CD14-positive monocyte (primary cell): ENCODE measurements around the gene BMPER. TPM values are rescaled to one million over a fixed set of nuclear protein-coding genes. Genes with fewer than 3 reads are reported as not detected.

Source experiments
- DNase-seq, 3 donors: peaks; one replicate each; pipeline ENCODE4 v3.0.0-alpha.2; 2011 to 2022
- H2AFZ ChIP-seq: 2 replicates; pipeline ENCODE4 v1.6.0; 2012; ENCODE audit warnings: mild to moderate bottlenecking, low read depth, low read length, inconsistent platforms; ENCODE audit not compliant: insufficient read depth, poor library complexity, severe bottlenecking
- H3K27ac ChIP-seq, 2 donors: 1 replicate in 1 of 2; 2 replicates in 1 of 2; pipeline ENCODE4 v1.5.1; 2012 to 2013; ENCODE audit warnings: low read length in 2 of 2, control low read depth in 1 of 2, inconsistent platforms in 1 of 2, low read depth in 1 of 2, mild to moderate bottlenecking in 1 of 2
- H3K27me3 ChIP-seq, 2 donors: one replicate each; pipeline versions ENCODE4 v1.6.0 to v1.6.1; 2011 to 2013; ENCODE audit warnings: low read length in 2 of 2; ENCODE audit not compliant: control insufficient read depth in 2 of 2, insufficient read depth in 2 of 2
- H3K36me3 ChIP-seq, 2 donors: replicated peaks in 1 of 2; 1 replicate in 1 of 2; 2 replicates in 1 of 2; pipeline versions ENCODE4 v1.5.1 to v1.6.1; 2012 to 2013; ENCODE audit warnings: low read length in 2 of 2, control low read depth in 1 of 2, inconsistent platforms in 1 of 2, mild to moderate bottlenecking in 1 of 2; ENCODE audit not compliant: insufficient read depth in 2 of 2, control insufficient read depth in 1 of 2
- H3K4me1 ChIP-seq, 2 donors: 1 replicate in 1 of 2; 2 replicates in 1 of 2; pipeline versions ENCODE4 v1.5.1 to v1.6.1; 2012 to 2013; ENCODE audit warnings: low read length in 2 of 2, control low read depth in 1 of 2, inconsistent platforms in 1 of 2, mild to moderate bottlenecking in 1 of 2, moderate library complexity in 1 of 2; ENCODE audit not compliant: insufficient read depth in 2 of 2, control insufficient read depth in 1 of 2
- H3K4me2 ChIP-seq: replicated peaks from 2 replicates; pipeline ENCODE3; 2012; ENCODE audit warnings: low read length, moderate library complexity, mild to moderate bottlenecking; ENCODE audit not compliant: poor library complexity, severe bottlenecking; ENCODE audit errors: extremely low read depth
- H3K4me3 ChIP-seq, 3 experiments: fragments of 200-600 bp in 1 of 3; sonication (generic) in 1 of 3; replicated peaks in 1 of 3; 1 replicate in 2 of 3; 2 replicates in 1 of 3; pipeline ENCODE4 v1.5.1; 2011 to 2013; ENCODE audit warnings: low read length in 3 of 3, mild to moderate bottlenecking in 3 of 3, control low read depth in 2 of 3, low read depth in 2 of 3, inconsistent platforms in 1 of 3, moderate library complexity in 1 of 3
- H3K79me2 ChIP-seq: 2 replicates; pipeline ENCODE4 v1.6.0; 2012; ENCODE audit warnings: mild to moderate bottlenecking, control low read depth, inconsistent platforms, low read length, moderate library complexity; ENCODE audit not compliant: insufficient read depth
- H3K9ac ChIP-seq: 2 replicates; pipeline ENCODE4 v1.6.0; 2017; ENCODE audit warnings: low read length, mild to moderate bottlenecking; ENCODE audit not compliant: insufficient read depth, poor library complexity, severe bottlenecking
- H3K9me3 ChIP-seq, 2 donors: replicated peaks in 1 of 2; 1 replicate in 1 of 2; 2 replicates in 1 of 2; pipeline versions ENCODE4 v1.5.1 to v1.6.1; 2012 to 2013; ENCODE audit warnings: low read length in 2 of 2, control low read depth in 1 of 2; ENCODE audit not compliant: control insufficient read depth in 1 of 2, insufficient read depth in 1 of 2
- H4K20me1 ChIP-seq: 2 replicates; pipeline ENCODE4 v1.6.0; 2012; ENCODE audit warnings: mild to moderate bottlenecking, low read length, control low read depth, moderate library complexity; ENCODE audit not compliant: insufficient read depth
- H3K27ac Mint-ChIP-seq, 7 donors: one replicate each; pipeline ENCODE4 v1.8.0; 2020; ENCODE audit warnings: mild to moderate bottlenecking in 7 of 7, mixed read lengths in 7 of 7, moderate library complexity in 6 of 7, inconsistent platforms in 2 of 7
- H3K27me3 Mint-ChIP-seq, 3 donors: one replicate each; pipeline ENCODE4 v1.8.0; 2021 to 2022; ENCODE audit warnings: low read depth in 3 of 3, mild to moderate bottlenecking in 3 of 3, mixed read lengths in 3 of 3, moderate library complexity in 3 of 3, inconsistent platforms in 1 of 3
- H3K36me3 Mint-ChIP-seq, 2 donors: one replicate each; pipeline ENCODE4 v1.8.0; 2020; ENCODE audit warnings: mixed read lengths in 2 of 2, inconsistent platforms in 1 of 2, mild to moderate bottlenecking in 1 of 2
- H3K4me1 Mint-ChIP-seq: one replicate; pipeline ENCODE4 v1.8.0; 2020; ENCODE audit warnings: mild to moderate bottlenecking, mixed read lengths
- H3K4me3 Mint-ChIP-seq, 2 donors: one replicate each; pipeline ENCODE4 v1.8.0; 2020; ENCODE audit warnings: mild to moderate bottlenecking in 2 of 2, mixed read lengths in 2 of 2, moderate library complexity in 1 of 2
- H3K9me3 Mint-ChIP-seq, 7 donors: one replicate each; pipeline ENCODE4 v1.8.0; 2020 to 2022; ENCODE audit warnings: mixed read lengths in 7 of 7, mild to moderate bottlenecking in 6 of 7, moderate library complexity in 6 of 7, inconsistent platforms in 2 of 7
- CTCF ChIP-seq: fragments of 200-600 bp; IDR thresholded peaks from one replicate; pipeline ENCODE4 v1.8.0; 2022; ENCODE audit warnings: antibody characterized with exemption, mild to moderate bottlenecking
- WGBS: methylation state at CpG from one replicate; pipeline ENCODE4 v1.1.5; 2013; ENCODE audit warnings: missing lambda C conversion rate; ENCODE audit not compliant: insufficient coverage; 5-methylcytosine and 5-hydroxymethylcytosine counted together
- intact Hi-C, 2 donors: fragments of 100-400 bp; cut with micrococcal nuclease; formaldehyde crosslinking; loops; one replicate each; pipeline versions ENCODE4 v1.15.0 to v1.15.1; 2023
- polyA plus RNA-seq, 3 donors: library from polyadenylated mRNA; depleted of rRNA in 1 of 3; unstranded in 2 of 3; stranded (reverse) in 1 of 3; fragments of 300-500 nt in 2 of 3; fragments of >200 nt in 1 of 3; fragmentation: Illumina TruSeq in 2 of 3; gene quantifications; 1 replicate in 2 of 3; 2 replicates in 1 of 3; pipeline ENCODE4 v1.2.3, GENCODE V29; 2012 to 2021

The BMPER gene
- polyA plus RNA-seq, 3 donors: not detected

GRCh38 chr7:34015651-34016050 is 110.3 kb downstream of the BMPER start:
- H3K4me1 ChIP-seq: no peaks in the 10 kb centered on the region
- Mint-ChIP-seq H3K4me1 (no peaks in the 10 kb centered on the region), H3K4me3 (no peak overlapping the region), H3K36me3 (no peaks in the 10 kb centered on the region), H3K27me3 (no peaks in the 10 kb centered on the region), H3K9me3 (peaks cover 0 to 3% (median 3%) of the 10 kb centered on the region in 7 donors), H3K27ac (no peak overlapping the region)
- no peak overlapping the region for H3K4me2 ChIP-seq
- TF ChIP-seq CTCF: no peak
- no peak overlapping the region for H3K4me3 ChIP-seq
- intact Hi-C loops: no loop called here
- no peak overlapping the region for H3K9ac ChIP-seq
- H3K79me2 ChIP-seq: no peaks in the 10 kb centered on the region
- no peak overlapping the region for H3K27ac ChIP-seq
- DNase-seq: no peak
- no peaks in the 10 kb centered on the region for H4K20me1 ChIP-seq
- WGBS: no CpG with 5 or more reads among the region's 4 CpGs
- no peaks in the 10 kb centered on the region for H3K27me3 ChIP-seq
- no peaks in the 10 kb centered on the region for H3K36me3 ChIP-seq
- no peaks in the 10 kb centered on the region for H3K9me3 ChIP-seq
- no peak overlapping the region for H2AFZ ChIP-seq

- Histone ChIP-seq H3K9me3 (no peaks in the 10 kb centered on the region), H3K4me2 (no peak overlapping the region), H4K20me1 (no peaks in the 10 kb centered on the region), H3K9ac (no peak overlapping the region), H3K36me3 (no peaks in the 10 kb centered on the region), H3K27me3 (no peaks in the 10 kb centered on the region), H3K27ac (no peak overlapping the region), H3K4me3 (no peak overlapping the region), H3K4me1 (no peaks in the 10 kb centered on the region), H2AFZ (no peak overlapping the region), H3K79me2 (no peaks in the 10 kb centered on the region)
- intact Hi-C loops: no loop called here
- peaks cover 0 to 3% (median 3%) of the 10 kb centered on the region in 7 donors for H3K9me3 Mint-ChIP-seq
- H3K36me3 Mint-ChIP-seq: no peaks in the 10 kb centered on the region
- 93% methylated on average over 3 of the region's 3 CpGs for WGBS
- no peaks in the 10 kb centered on the region for H3K27me3 Mint-ChIP-seq
- DNase-seq: no peak
- H3K4me1 Mint-ChIP-seq: no peaks in the 10 kb centered on the region
- H3K4me3 Mint-ChIP-seq: no peak overlapping the region
- no peak for TF ChIP-seq CTCF
- H3K27ac Mint-ChIP-seq: no peak overlapping the region
Observed at GRCh38 chr7:34016876-34017275, 111.5 kb downstream of the BMPER start.
